NT2/D1 (cell line): ENCODE measurements around the gene METTL24.
"Not testable (repeated sequence)": the region's sequence is repeated elsewhere in the genome, so short reads cannot be mapped to it uniquely, and the experiment has no call there.

ENCODE experiments used
- DNase-seq: peaks from one replicate; pipeline ENCODE4 v3.0.0-alpha.2; 2011; ENCODE audit warnings: low read depth, low spot score
- H3K27me3 ChIP-seq: 2 replicates; pipeline ENCODE4 v1.6.0; 2011; ENCODE audit warnings: mild to moderate bottlenecking; ENCODE audit not compliant: insufficient read length, insufficient read depth
- H3K36me3 ChIP-seq: 2 replicates; pipeline ENCODE4 v1.6.1; 2011; ENCODE audit warnings: mild to moderate bottlenecking, low read length, mixed read lengths; ENCODE audit not compliant: insufficient read depth, insufficient read length
- H3K4me1 ChIP-seq: 2 replicates; pipeline ENCODE4 v1.5.1; 2011; ENCODE audit not compliant: insufficient read depth, insufficient read length
- H3K4me3 ChIP-seq: 2 replicates; pipeline ENCODE4 v1.5.1; 2011; ENCODE audit warnings: low read depth; ENCODE audit not compliant: insufficient read length
- H3K9ac ChIP-seq: 2 replicates; pipeline ENCODE4 v1.6.0; 2011; ENCODE audit warnings: low read depth; ENCODE audit not compliant: insufficient read length
- H3K9me3 ChIP-seq: 2 replicates; pipeline ENCODE4 v1.5.1; 2011; ENCODE audit warnings: mild to moderate bottlenecking, low read length; ENCODE audit not compliant: insufficient read depth
- SUZ12 ChIP-seq: IDR thresholded peaks from 2 replicates; pipeline ENCODE4 v1.6.1; 2011; ENCODE audit not compliant: insufficient read length, insufficient read depth; ENCODE audit errors: extremely low read depth
- YY1 ChIP-seq: IDR thresholded peaks from 2 replicates; pipeline ENCODE4 v1.6.1; 2011; ENCODE audit not compliant: insufficient read length, insufficient read depth
- ZNF274 ChIP-seq: IDR thresholded peaks from 2 replicates; pipeline ENCODE4 v1.6.1; 2011; ENCODE audit warnings: mild to moderate bottlenecking, low read depth, low read length

The METTL24 gene

GRCh38 chr6:110353457-110354001 is 4.6 kb downstream of the METTL24 start:
- H3K4me1 ChIP-seq: peaks cover 10% of the 10 kb centered on the region

GRCh38 chr6:110352563-110353262 is 5.4 kb downstream of the METTL24 start:
- Histone ChIP-seq H3K4me3 (no peak overlapping the region), H3K36me3 (no peaks in the 10 kb centered on the region), H3K4me1 (peaks cover 10% of the 10 kb centered on the region), H3K9me3 (no peaks in the 10 kb centered on the region), H3K9ac (no peak overlapping the region), H3K27me3 (peaks cover 14% of the 10 kb centered on the region)
- TF ChIP-seq SUZ12 (no peak), YY1 (no peak)
- DNase-seq: no peak

More at GRCh38 chr6:110353457-110354001, 4.6 kb downstream of the METTL24 start:
- TF ChIP-seq ZNF274: no peak
- TF ChIP-seq YY1: no peak
- no peak for TF ChIP-seq SUZ12
- DNase-seq: no peak
- no peak overlapping the region for H3K4me3 ChIP-seq
- no peak overlapping the region for H3K9ac ChIP-seq
- peaks cover 20% of the 10 kb centered on the region for H3K27me3 ChIP-seq
- H3K36me3 ChIP-seq: no peaks in the 10 kb centered on the region
- no peaks in the 10 kb centered on the region for H3K9me3 ChIP-seq

GRCh38 chr6:110351986-110352385 is 6.2 kb downstream of the METTL24 start:
- H3K4me1 ChIP-seq: peaks cover 10% of the 10 kb centered on the region
- H3K27me3 ChIP-seq: peaks cover 7% of the 10 kb centered on the region
- H3K4me3 ChIP-seq: no peak overlapping the region
- H3K9me3 ChIP-seq: no peaks in the 10 kb centered on the region
- H3K36me3 ChIP-seq: no peaks in the 10 kb centered on the region
- no peak for DNase-seq
- no peak for TF ChIP-seq SUZ12
- no peak for TF ChIP-seq YY1
- no peak for TF ChIP-seq ZNF274
- H3K9ac ChIP-seq: no peak overlapping the region

GRCh38 chr6:110351546-110351945 is 6.6 kb downstream of the METTL24 start:
- H3K9me3 ChIP-seq: no peaks in the 10 kb centered on the region
- no peak overlapping the region for H3K4me3 ChIP-seq
- no peaks in the 10 kb centered on the region for H3K36me3 ChIP-seq
- peaks cover 3% of the 10 kb centered on the region for H3K27me3 ChIP-seq
- H3K9ac ChIP-seq: no peak overlapping the region
- peaks cover 7% of the 10 kb centered on the region for H3K4me1 ChIP-seq
- no peak for DNase-seq
- TF ChIP-seq ZNF274: no peak
- no peak for TF ChIP-seq SUZ12
- TF ChIP-seq YY1: no peak

- H3K9me3 ChIP-seq, H3K9ac ChIP-seq, H3K4me3 ChIP-seq, DNase-seq, H3K36me3 ChIP-seq, H3K4me1 ChIP-seq, H3K27me3 ChIP-seq: not testable (repeated sequence)
These were observed 7.6 kb downstream of the METTL24 start for GRCh38 chr6:110350593-110350992.

GRCh38 chr6:110348961-110349690 is 9.0 kb downstream of the METTL24 start:
- Histone ChIP-seq H3K36me3 (no peaks in the 10 kb centered on the region), H3K4me1 (peaks cover 7% of the 10 kb centered on the region), H3K9me3 (no peaks in the 10 kb centered on the region), H3K9ac (no peak overlapping the region), H3K27me3 (no peaks in the 10 kb centered on the region), H3K4me3 (no peak overlapping the region)
- DNase-seq: no peak
- TF ChIP-seq SUZ12 (no peak), ZNF274 (no peak), YY1 (no peak)

- Histone ChIP-seq H3K4me1 (no peaks in the 10 kb centered on the region), H3K27me3 (no peaks in the 10 kb centered on the region), H3K4me3 (no peak overlapping the region), H3K36me3 (no peaks in the 10 kb centered on the region), H3K9me3 (no peaks in the 10 kb centered on the region), H3K9ac (no peak overlapping the region)
- TF ChIP-seq SUZ12 (no peak), YY1 (no peak), ZNF274 (no peak)
- no peak for DNase-seq
These were observed 13.1 kb downstream of the METTL24 start for GRCh38 chr6:110345025-110345424.

- TF ChIP-seq YY1 (no peak), SUZ12 (no peak), ZNF274 (no peak)
- no peaks in the 10 kb centered on the region for H3K9me3 ChIP-seq
These were observed 15.4 kb downstream of the METTL24 start for GRCh38 chr6:110342759-110343158.

More at GRCh38 chr6:110342759-110343158, 15.4 kb downstream of the METTL24 start:
- H3K36me3 ChIP-seq: no peaks in the 10 kb centered on the region
- H3K4me1 ChIP-seq: no peaks in the 10 kb centered on the region
- H3K9ac ChIP-seq: no peak overlapping the region
- no peaks in the 10 kb centered on the region for H3K27me3 ChIP-seq
- H3K4me3 ChIP-seq: no peak overlapping the region
- DNase-seq: no peak
